Esophagus muscularis mucosa (tissue), 4 donors: ENCODE results near the gene F10. TPM values are rescaled to one million over a fixed set of nuclear protein-coding genes. Genes with fewer than 3 reads are reported as not detected.

Experiments used
- DNase-seq: peaks from one replicate; pipeline ENCODE4 v3.0.0-alpha.2; 2017; ENCODE audit errors: extremely low spot score
- H3K27ac ChIP-seq, 4 donors: fragments of 200-600 bp; sonication (generic); replicated peaks in 1 of 4; 1 replicate in 3 of 4; 2 replicates in 1 of 4; pipeline ENCODE4 v1.5.1; 2016 to 2019; ENCODE audit warnings: mild to moderate bottlenecking in 1 of 4
- H3K27me3 ChIP-seq, 4 donors: fragments of 200-600 bp; sonication (generic); one replicate each; pipeline versions ENCODE4 v1.5.1 to v1.6.0; 2016 to 2019
- H3K36me3 ChIP-seq, 4 donors: fragments of 200-600 bp; sonication (generic); one replicate each; pipeline ENCODE4 v1.5.1; 2016 to 2019
- H3K4me1 ChIP-seq, 4 donors: fragments of 200-600 bp; sonication (generic); one replicate each; pipeline ENCODE4 v1.5.1; 2016 to 2019
- H3K4me3 ChIP-seq, 4 donors: fragments of 200-600 bp; sonication (generic); 1 replicate in 2 of 4; 2 replicates in 2 of 4; pipeline ENCODE4 v1.5.1; 2016 to 2019; ENCODE audit warnings: mild to moderate bottlenecking in 4 of 4, moderate library complexity in 1 of 4
- H3K9me3 ChIP-seq, 4 donors: fragments of 200-600 bp; sonication (generic); 1 replicate in 3 of 4; 2 replicates in 1 of 4; pipeline ENCODE4 v1.5.1; 2016 to 2019
- EP300 ChIP-seq: sonication (generic); formaldehyde crosslinking; IDR thresholded peaks from one replicate; pipeline ENCODE4 v1.6.1; 2017; ENCODE audit warnings: antibody characterized with exemption
- POLR2A ChIP-seq: fragments of 450-650 bp; IDR thresholded peaks from one replicate; pipeline ENCODE4 v1.6.1; 2017; ENCODE audit warnings: antibody characterized with exemption, moderate library complexity, mild to moderate bottlenecking, low read depth
- POLR2AphosphoS5 ChIP-seq, 2 donors: sonication (generic); formaldehyde crosslinking; IDR thresholded peaks; one replicate each; pipeline ENCODE4 v1.6.1; 2017; ENCODE audit warnings: antibody characterized with exemption in 2 of 2
- WGBS: methylation state at CpG from one replicate; pipeline ENCODE4 v1.1.5; 2018; 5-methylcytosine and 5-hydroxymethylcytosine counted together
- intact Hi-C: fragments of 100-400 bp; cut with DNase I; formaldehyde crosslinking; loops from one replicate; pipeline ENCODE4 v1.15.1; 2023
- total RNA-seq, 4 donors: library from RNA; depleted of rRNA; stranded (reverse); fragments of >200 nt; gene quantifications; one replicate each; pipeline versions ENCODE4 v1.1.0 to v1.2.1, GENCODE V29; 2016
- TF ChIP-seq, protein P1 (sequence below), 3 experiments: fragments of 200-600 bp in 2 of 3; fragments of 450-650 bp in 1 of 3; sonication (generic) in 2 of 3; IDR thresholded peaks; one replicate each; pipeline ENCODE4 v1.5.1; 2017 to 2019; ENCODE audit warnings: antibody characterized with exemption in 3 of 3, mild to moderate bottlenecking in 2 of 3, moderate library complexity in 1 of 3

The F10 gene
- total RNA-seq, 4 donors from 2014 or later, result 4.6 to 20.5 (median 11.7) TPM

DNA sequence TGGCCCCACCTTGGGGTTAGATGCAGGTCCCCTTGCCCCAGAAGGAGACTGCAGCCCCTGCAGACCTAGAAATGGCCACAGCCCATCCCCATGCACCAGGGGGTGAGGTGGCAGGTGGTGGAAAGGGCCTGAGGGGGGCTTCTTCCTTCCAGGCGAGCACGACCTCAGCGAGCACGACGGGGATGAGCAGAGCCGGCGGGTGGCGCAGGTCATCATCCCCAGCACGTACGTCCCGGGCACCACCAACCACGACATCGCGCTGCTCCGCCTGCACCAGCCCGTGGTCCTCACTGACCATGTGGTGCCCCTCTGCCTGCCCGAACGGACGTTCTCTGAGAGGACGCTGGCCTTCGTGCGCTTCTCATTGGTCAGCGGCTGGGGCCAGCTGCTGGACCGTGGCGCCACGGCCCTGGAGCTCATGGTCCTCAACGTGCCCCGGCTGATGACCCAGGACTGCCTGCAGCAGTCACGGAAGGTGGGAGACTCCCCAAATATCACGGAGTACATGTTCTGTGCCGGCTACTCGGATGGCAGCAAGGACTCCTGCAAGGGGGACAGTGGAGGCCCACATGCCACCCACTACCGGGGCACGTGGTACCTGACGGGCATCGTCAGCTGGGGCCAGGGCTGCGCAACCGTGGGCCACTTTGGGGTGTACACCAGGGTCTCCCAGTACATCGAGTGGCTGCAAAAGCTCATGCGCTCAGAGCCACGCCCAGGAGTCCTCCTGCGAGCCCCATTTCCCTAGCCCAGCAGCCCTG is 4.2 kb upstream of the F10 start:
- Histone ChIP-seq H3K36me3 (no peaks in the 10 kb centered on the region), H3K27me3 (peaks cover 0 to 13% (median 0%) of the 10 kb centered on the region in 4 donors), H3K4me1 (peaks cover 0 to 14% (median 4%) of the 10 kb centered on the region in 4 donors), H3K27ac (no peak overlapping the region), H3K4me3 (no peak overlapping the region), H3K9me3 (no peaks in the 10 kb centered on the region)
- WGBS, result 89% methylated on average over 22 of the region's 42 CpGs
- no peak for DNase-seq
- intact Hi-C loops, result no loop called here
- TF ChIP-seq, protein P1, sequence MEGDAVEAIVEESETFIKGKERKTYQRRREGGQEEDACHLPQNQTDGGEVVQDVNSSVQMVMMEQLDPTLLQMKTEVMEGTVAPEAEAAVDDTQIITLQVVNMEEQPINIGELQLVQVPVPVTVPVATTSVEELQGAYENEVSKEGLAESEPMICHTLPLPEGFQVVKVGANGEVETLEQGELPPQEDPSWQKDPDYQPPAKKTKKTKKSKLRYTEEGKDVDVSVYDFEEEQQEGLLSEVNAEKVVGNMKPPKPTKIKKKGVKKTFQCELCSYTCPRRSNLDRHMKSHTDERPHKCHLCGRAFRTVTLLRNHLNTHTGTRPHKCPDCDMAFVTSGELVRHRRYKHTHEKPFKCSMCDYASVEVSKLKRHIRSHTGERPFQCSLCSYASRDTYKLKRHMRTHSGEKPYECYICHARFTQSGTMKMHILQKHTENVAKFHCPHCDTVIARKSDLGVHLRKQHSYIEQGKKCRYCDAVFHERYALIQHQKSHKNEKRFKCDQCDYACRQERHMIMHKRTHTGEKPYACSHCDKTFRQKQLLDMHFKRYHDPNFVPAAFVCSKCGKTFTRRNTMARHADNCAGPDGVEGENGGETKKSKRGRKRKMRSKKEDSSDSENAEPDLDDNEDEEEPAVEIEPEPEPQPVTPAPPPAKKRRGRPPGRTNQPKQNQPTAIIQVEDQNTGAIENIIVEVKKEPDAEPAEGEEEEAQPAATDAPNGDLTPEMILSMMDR (IDR thresholded peaks at IDR 0.05), result no peak
- TF ChIP-seq EP300 (no peak), POLR2AphosphoS5 (IDR thresholded peaks at IDR 0.05) (no peak), POLR2A (no peak)

DNA sequence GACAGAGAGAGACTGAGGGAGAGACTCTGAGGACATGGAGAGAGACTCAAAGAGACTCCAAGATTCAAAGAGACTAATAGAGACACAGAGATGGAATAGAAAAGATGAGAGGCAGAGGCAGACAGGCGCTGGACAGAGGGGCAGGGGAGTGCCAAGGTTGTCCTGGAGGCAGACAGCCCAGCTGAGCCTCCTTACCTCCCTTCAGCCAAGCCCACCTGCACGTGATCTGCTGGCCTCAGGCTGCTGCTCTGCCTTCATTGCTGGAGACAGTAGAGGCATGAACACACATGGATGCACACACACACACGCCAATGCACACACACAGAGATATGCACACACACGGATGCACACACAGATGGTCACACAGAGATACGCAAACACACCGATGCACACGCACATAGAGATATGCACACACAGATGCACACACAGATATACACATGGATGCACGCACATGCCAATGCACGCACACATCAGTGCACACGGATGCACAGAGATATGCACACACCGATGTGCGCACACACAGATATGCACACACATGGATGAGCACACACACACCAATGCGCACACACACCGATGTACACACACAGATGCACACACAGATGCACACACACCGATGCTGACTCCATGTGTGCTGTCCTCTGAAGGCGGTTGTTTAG is 3.3 kb upstream of the F10 start:
- TF ChIP-seq EP300, result no peak
- TF ChIP-seq, protein P1 (IDR thresholded peaks at IDR 0.05), result no peak
- no peak for TF ChIP-seq POLR2A
- no peak for TF ChIP-seq POLR2AphosphoS5 (IDR thresholded peaks at IDR 0.05)
- DNase-seq, result no peak
- 91% methylated on average over 16 of the region's 16 CpGs for WGBS

DNA sequence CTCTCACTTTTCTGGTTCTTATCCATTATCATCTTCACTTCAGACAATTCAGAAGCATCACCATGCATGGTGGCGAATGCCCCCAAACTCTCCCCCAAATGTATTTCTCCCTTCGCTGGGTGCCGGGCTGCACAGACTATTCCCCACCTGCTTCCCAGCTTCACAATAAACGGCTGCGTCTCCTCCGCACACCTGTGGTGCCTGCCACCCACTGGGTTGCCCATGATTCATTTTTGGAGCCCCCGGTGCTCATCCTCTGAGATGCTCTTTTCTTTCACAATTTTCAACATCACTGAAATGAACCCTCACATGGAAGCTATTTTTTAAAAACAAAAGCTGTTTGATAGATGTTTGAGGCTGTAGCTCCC is 2.8 kb upstream of the F10 start:
- intact Hi-C loops, result no loop called here
- DNase-seq, result no peak
- H3K9me3 ChIP-seq, result no peaks in the 10 kb centered on the region
- peaks cover 0 to 18% (median 5%) of the 10 kb centered on the region in 4 donors for H3K4me1 ChIP-seq
- no peak overlapping the region for H3K27ac ChIP-seq
- WGBS, result 85% methylated on average over 7 of the region's 7 CpGs
- H3K27me3 ChIP-seq, result peaks cover 0 to 13% (median 0%) of the 10 kb centered on the region in 4 donors
- no peak for TF ChIP-seq EP300
- TF ChIP-seq POLR2AphosphoS5 (IDR thresholded peaks at IDR 0.05), result no peak
- TF ChIP-seq POLR2A, result no peak
- TF ChIP-seq, protein P1 (IDR thresholded peaks at IDR 0.05), result no peak
- H3K4me3 ChIP-seq, result no peak overlapping the region
- no peaks in the 10 kb centered on the region for H3K36me3 ChIP-seq

More for the DNA sequence above, 3.3 kb upstream of the F10 start:
- Histone ChIP-seq H3K9me3 (no peaks in the 10 kb centered on the region), H3K4me1 (peaks cover 0 to 18% (median 5%) of the 10 kb centered on the region in 4 donors), H3K27ac (no peak overlapping the region), H3K27me3 (peaks cover 0 to 13% (median 0%) of the 10 kb centered on the region in 4 donors), H3K4me3 (no peak overlapping the region), H3K36me3 (no peaks in the 10 kb centered on the region)
- intact Hi-C loops, result no loop called here

DNA sequence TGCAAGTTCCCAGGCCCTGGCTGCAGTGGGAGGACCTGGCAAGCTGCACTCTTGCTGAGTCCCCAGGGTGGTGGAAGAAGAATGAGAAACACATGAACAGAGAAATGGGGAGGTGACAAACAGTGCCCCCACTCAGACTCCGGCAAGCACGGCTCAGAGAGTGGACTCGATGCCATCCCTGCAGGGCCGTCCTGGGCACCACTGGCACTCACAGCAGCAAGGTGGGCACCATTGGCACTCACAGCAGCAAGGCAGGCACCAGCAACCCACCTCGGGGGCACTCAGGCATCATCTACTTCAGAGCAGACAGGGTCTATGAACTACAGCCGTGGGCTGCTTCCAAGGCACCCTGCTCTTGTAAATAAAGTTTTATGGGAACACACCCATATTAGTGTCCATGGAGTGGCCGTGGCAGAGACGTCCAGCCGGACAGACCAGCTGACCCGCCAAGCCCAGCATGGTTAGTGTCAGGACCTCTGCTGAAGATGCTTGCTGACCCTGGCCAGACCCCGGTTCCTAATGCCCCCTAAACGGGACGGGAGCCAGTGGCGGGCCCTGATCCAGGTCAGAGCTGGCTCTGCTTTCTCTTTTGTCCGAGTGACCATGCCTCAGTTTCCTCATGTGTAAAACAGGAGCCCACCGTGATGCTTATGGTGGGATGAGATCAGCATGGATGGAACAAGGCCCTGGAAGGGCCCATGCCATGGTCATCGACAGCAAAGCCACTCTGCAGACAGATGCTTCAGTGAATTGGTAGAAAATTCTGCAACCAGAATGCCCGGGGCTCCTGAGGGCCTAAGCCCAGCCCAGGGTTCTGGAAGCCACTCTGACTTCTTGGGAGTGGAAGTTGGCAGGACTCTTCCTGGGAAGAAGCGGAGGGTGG is 2.1 kb upstream of the F10 start:
- no peak overlapping the region for H3K27ac ChIP-seq
- TF ChIP-seq EP300, result no peak
- TF ChIP-seq POLR2AphosphoS5 (IDR thresholded peaks at IDR 0.05), result no peak
- no peak for TF ChIP-seq POLR2A
- TF ChIP-seq, protein P1 (IDR thresholded peaks at IDR 0.05), result no peak
- intact Hi-C loops, result no loop called here
- peaks cover 0 to 18% (median 5%) of the 10 kb centered on the region in 4 donors for H3K4me1 ChIP-seq
- no peak for DNase-seq
- H3K4me3 ChIP-seq, result no peak overlapping the region
- peaks cover 0 to 13% (median 0%) of the 10 kb centered on the region in 4 donors for H3K27me3 ChIP-seq
- no peaks in the 10 kb centered on the region for H3K36me3 ChIP-seq
- 88% methylated on average over 15 of the region's 19 CpGs for WGBS
- no peaks in the 10 kb centered on the region for H3K9me3 ChIP-seq
